ENCODE data around the gene ARID1B.
"Not testable (repeated sequence)": the region's sequence is repeated elsewhere in the genome, so short reads cannot be mapped to it uniquely, and the experiment has no call there.

Gene ARID1B

DNA sequence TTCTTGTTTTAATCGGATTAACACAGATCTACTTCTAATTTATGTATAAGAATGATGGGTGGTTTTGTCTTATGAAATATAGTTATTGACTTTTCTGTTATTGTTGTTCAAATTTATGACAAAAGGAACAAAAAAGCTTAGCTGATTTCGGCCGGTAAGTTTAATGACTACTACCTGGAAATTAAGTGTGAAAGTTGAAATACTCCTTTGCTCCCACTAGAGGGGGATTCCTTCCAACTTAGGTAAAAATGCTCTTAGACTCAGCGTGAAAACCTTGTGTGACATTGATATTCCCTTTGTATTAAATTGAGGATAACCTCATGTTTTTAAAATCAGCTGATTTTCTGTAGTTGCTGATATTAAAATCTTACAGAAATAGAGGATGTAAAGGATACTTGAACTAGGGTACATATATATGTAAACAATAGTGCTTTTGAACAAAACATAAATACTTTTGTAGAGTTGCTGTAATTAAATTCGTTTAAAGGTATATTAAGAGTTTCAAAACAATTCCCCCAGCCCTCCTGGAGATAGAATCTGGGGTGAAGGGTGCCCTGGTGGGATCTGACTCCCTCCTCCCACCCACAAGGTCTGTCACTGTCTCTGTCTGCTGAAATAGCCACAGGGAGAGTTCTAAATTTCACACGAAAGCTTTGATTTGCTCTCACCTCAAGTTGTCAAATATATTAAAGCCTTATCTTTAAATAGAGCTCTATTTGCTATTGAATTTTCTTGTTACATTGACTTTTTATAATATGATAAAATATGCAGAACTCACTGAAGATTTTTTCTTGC, 257.5 kb downstream of the ARID1B start:
- DNase-seq = no peak

DNA sequence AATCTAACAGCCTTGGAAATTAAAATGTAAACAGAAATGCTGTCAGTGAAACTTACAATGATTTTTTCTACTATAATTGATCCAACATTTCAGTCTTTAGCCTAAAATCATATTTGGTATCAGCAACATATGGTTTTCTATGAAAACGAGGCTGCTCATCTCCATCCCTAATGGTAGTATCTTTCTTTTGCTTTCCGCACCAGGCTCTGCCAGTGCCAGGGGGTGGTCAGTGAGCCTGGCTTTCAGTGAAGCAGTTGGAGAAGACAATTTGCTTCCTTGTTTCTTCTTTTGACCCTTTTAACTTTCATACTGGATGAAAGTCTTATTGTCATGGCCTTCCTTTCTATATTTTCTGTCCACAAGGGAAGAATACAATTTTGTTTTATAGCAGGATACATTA, 258.4 kb downstream of the ARID1B start:
- no peak for DNase-seq

DNA sequence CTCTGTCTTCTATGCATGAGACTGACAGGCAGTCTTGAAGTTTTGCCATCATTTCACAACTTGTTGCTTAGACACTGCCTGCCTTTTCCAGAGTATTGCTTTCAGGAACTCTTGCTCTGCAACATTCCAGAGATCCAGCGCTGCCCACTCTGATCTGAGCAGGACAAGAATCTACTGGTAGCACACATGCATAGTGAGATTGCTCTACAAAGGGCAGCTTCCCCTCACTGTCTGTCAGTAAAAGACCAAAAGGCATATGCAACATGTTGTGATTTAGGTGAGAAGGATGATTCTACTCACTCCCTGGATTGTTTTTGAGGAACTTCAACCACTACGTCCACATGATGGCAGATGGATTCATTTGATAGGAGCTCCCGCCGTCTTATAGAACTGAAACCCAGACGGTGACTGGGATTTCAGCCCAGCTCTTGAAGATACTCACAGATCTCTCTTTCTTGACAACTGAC, 259.1 kb downstream of the ARID1B start:
- DNase-seq = no peak

DNA sequence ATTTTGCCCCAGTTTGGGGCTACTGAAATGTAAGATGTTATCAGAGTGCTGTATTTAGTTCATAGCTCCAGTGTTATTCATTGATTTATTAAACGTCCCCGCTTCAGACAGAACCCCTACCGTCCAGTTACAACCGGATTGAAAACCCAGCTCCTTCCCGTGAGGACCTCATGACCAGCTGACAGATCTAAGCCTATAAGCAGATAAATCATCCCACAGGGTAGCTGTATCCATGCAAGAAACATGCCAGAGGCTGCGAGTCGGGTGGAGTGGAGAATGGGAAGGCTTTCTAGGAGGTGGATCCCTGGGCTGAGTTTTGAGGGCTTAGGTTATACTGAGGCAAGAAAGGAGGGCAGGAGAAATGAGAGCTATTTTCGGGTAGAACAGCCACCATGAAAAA, 260.0 kb downstream of the ARID1B start:
- no peak for DNase-seq

DNA sequence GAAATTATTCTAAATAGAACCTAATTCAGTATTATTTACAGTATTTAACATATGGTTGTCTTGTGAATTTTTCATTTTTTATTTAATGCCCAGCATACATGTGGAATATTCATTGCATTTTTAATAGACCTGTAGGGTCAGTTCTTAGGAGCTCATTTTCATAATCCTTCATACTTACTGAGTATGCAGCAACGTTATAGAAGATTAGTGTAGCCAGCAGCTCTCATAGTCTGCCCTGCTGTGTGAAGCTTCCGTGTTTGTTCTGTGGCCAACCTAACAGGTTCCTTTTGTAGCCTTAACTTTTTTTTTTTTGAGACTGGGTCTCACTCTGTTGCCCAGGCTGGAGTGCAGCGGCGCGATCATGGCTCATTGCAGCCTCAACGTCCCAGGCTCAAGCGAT, 261.4 kb downstream of the ARID1B start:
- DNase-seq = no peak

DNA sequence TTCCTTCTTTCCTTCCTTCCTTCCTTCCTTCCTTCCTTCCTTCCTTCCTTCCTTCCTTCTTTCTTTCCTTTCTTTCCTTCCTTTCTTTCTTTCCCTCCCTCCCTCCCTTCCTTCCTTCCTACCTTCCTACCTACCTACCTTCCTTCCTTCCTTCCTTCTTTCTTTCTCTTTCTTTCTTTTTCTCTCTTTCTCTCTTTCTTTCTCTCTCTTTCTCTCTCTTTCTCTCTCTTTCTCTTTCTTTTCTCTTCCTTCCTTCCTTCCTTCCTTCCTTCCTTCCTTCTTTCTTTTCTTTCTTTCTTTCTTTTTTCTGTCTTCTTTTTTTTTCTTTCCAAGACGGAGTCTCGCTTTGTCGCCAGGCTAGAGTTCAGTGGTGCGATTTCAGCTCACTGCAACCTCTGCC, 262.5 kb downstream of the ARID1B start:
- not testable (repeated sequence) for DNase-seq

DNA sequence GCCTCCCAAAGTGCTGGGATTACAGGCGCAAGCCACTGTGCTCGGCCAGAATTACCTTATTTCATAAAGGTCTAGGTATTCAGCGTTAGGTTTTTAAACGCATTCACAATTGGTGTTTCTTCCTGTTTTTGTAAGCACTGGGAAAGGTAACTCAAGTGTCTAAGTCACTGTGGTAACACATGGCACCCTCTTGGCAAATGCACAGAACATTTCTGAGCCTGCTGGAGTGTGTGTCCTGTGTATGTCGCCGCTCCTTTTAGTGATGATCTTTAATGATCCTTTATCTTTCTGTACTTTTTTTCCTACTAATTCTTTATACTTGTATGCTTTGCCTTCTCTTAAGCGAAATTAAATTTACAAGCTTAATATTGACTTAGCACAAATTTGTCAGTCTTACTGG, 263.0 kb downstream of the ARID1B start:
- no peak for DNase-seq

DNA sequence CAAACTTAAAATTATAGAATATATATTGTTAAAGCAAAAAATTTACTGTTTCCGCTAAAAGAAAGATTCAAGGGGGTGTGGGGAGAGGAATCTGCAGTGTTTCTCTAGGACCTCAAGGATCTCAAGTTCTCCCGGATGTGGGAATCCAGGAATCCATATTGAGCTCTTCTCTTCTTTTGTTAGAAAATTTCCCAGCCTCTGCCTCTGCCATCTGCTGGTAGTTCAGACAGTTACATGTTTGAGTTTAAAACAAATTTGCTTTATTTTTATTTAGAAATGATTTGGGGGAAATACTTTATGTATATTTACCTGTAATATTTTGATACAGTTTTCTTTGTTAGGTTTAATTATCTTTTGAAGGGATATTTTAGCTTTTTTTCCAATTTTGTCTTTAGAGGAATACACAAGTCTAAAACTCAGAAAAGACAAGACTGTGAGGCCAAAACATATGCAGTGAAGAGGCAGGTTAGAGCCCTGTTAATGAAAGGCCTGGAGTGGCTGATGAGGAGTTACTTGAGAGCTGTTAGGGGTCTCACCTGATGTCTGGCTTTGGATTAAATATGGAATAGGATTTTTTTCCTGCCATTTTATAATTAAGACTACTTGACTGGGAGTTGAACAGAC, 268.8 kb downstream of the ARID1B start:
- DNase-seq = no peak

DNA sequence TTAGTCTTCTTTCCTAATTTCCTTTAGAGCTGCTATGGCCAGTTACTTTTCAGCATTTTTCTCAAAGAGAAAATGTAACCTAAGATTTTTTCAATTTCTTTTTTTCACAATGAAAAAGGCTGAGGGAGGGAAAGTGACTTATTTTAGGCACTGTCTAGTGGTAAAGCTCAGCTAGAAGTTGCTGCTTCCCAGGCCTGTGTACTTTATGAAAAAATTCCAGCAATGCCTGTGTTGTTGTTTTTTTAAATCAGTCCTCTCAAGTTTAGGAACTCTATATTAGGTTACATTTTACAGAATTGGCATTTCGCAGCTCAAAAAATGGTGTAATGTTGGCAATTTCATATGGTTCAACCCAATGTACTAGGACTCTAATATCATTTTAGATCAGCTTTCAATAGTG, 269.6 kb downstream of the ARID1B start:
- no peak for DNase-seq

DNA sequence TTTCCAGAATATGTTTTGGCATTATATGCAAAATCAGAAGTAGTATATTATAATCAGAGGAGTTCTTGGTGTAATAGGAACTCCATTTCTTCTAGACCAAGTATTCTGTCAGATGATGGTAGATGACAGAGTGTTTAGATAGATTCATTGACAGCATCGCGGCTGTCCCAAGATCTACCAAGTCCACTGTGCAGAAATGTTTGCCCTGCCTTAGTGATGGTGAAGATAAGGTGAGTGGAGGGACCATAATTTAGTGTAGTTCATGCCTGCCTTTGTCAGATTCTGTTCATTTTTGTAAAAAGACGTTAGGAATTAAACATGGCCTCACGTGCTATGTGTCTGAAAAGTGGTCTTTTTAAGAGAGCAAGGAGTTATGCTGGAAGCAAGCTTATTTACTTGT, 270.1 kb downstream of the ARID1B start:
- no peak for DNase-seq

DNA sequence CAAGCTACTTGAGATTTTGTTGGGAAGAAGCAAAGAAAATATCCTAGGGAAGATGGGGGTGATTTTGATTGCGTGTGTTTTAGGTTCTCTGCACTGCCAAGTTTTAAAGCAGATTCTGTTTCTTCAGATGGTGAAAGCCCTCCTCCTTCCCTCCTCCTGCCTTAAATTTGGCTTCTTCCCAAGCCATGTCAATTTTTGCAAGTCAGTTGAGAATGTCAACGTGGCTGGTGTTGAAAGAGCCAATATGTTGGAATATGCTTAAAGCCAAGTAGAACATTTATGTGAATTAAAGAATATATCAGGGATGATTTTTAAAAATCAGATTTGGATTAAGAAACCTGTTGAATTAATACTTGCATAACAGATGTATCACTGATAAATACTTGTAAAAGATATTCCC, 270.8 kb downstream of the ARID1B start:
- DNase-seq = no peak

DNA sequence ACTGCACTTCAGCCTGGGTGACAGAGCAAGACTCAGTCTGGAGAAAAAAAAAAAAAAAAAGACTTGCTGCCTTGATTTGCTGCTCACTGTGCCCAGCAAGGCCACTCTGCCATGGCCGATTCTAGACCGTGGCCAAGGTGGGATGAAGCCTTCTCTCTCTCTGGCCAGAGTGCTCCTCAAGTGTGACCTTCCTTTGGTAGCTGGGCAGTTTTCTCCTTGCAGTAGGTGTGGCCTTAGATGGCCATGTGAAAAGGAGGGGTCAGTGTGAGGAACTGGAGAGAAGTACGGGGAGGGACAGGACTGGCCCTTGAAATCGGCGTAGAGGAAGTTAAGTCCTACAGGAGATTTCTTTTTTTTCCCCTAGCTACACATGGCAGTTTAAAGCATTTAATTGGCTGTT, 272.0 kb downstream of the ARID1B start:
- DNase-seq = no peak

DNA sequence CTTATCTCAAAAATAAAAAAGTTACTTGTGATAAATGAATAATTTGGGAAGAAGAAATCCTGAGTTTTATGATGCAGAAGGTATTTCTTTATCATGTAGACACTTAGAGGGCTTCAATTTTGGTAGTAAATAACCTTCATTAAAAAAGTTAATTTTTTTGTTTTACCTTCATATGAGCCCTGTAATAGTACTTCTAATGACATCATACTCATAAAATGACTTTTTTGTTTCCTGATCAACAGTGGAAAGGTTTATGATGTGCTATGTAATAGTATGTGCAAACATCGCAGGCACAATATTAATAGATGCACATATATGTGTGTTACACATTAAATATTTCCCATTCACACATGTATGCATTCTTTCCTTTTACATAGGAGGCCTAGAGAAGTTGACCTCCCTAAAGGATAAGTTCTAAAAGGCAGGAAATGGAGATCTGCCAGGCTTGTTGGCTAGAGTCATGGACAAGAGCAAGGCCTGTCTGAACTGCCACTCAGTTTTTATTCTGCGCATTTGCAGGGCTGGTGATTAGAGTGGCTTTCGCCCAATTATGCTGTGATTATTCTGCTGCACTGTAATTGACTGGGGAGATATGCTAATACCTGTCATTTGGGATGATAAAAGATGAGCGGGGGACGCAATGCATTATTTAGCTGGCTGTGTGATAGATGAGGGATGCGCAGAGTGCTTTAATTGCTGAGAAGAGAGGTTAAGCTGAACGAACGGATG, 273.5 kb downstream of the ARID1B start:
- no peak for DNase-seq

DNA sequence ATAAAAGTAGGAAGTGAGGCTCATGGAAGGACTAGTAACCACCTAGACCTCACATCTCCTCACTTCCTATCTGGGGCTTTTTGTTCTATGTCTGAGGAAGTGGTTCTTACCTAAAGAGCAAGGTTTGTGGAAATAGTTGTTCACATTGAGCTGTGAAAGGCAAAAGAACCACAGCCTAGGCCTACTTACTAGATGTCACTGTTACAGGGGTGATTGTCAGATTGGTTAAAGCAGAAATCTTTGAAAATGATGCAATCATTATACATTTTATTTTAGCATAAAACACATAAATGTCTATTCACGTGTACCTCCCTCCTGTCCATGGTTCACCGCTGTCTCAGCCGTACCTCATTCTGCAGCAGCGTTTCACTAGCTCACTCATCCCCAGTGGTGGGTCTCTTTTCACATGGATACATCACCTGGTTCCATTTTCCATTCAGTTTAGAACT, 277.4 kb downstream of the ARID1B start:
- DNase-seq = no peak

DNA sequence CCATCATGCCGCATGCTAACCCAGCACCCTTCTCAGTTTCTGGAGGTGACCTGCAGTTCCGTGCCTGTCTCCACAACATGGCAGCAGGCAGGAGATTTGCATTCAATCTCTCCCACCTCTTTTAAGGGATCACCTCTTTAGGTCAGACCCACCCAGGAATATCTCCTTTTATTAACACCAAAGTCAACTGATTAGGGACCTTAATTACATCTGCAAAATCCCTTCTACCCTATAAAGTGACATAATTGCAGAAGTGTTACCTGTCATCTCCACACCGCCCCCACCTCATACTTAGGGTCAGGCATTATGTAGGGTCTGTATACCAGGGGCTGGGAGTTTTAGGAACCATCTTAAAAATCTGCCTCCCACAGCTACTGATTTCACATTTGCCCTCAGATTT, 278.7 kb downstream of the ARID1B start:
- DNase-seq = no peak

DNA sequence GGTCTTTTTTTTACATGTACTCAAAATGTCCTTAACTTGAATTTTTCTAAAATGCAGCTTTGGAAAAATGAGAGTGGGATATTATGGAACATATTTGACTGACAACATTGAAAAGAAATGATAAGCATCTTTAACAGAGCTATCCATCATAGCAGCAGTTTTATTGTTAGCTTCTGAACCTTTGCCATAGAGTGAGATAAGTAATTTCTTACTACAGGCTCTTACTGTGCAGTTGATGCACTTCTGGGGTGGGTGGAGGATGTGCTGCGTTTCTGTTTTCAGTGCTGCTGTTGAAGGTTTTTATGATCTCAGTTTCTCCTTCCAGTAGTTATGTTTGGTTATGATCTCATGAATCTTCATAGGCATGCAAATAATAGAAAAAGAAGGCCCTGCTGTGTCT, 279.1 kb downstream of the ARID1B start:
- DNase-seq = no peak

DNA sequence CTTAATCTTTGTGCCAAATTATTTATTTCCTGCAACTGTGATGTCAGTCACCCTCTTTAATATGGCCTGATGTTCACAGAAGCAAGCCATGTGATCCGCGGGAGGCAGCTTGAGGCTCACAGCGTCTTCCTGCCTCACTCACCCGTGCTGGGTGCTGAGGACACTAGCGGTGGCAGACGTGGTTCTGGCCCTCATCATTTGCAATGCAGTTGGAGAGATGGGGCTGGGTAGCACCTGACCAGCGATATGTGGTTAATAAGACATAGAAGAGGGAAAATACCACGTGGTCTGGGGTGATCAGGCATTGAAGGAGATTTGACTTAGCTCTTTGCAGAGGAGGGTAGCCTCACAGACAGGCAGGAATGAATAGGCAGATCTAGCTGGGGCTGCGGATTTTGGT, 281.4 kb downstream of the ARID1B start:
- DNase-seq = no peak

DNA sequence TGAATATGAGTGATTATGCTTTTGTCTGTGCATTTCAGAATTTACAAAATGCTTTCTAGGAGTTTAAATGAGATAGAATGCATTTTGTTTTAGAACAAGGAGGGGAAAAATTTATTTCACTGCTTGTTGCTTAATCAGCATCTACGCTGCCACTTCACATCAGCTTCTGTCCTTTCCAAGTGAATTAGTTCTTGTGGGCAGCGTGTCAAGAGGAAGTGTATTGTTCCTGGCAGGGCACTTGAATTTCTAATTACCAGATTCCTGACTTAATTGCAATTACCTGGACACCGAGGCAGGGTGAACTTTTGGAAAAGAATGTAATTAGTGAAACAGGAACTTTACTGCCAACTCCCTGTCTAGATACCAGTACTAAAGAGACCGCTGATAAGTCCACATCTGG, 282.6 kb downstream of the ARID1B start:
- DNase-seq = no peak

DNA sequence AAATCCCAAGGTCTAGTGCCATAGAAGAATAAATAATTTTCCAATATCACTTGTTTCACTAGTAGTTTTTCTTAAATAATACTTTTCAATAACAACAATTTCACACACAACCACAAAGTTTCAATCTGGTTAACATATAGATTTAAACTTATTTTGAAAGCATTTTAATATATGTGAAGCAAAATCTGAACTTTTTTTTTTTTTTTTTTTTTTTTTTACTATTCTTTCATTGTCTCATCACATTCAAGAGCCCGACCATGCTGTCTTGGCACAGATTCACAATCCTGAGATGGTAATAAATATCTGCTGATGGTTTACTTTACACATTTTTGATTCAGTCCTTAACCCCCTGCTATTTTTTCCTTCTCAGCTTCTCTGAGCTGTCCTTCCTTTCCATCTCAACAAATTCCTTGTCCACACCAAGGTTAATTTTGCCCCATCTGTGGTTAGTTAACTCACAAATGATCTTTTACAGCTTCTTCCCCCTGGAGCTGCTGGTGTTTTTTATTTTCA, 283.3 kb downstream of the ARID1B start:
- no peak for DNase-seq

DNA sequence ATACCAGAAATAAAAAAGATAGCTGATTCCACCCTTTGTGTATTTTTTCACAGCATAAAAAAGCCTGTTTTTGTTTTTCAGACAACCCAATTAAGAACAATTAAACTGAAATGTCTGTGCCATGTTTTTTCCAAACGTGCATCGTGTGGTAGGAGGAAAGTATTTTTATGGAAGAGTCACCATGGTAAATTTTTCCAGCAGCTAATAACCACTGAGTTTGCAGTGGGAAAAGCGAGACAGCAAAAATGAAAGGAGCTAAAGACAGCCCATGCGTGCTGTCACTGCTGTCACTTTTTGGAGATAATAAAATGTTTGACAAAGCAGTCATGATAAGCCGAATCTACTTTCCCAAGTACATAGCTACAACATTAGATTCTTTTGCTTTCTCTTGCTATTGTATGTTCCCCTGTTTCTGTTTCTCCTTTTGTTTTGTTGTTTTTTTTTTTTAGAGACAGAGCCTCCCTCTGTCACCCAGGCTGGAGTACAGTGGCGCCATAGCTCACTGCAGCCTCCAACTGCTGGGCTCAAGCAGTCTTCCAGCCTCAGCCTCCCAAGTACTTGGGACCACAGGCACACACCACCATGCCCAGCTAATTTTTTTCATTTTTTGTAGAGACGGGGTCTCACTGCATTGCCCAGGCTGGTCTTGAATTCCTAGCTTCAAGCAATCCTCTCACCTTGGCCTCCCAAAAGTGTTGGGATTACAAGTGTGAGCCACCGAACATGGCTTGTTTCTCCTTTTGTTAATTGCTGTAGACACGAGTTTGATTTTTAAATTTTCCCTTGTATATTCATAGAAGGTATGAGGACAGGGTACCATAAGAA, 284.8 kb downstream of the ARID1B start:
- DNase-seq = no peak

DNA sequence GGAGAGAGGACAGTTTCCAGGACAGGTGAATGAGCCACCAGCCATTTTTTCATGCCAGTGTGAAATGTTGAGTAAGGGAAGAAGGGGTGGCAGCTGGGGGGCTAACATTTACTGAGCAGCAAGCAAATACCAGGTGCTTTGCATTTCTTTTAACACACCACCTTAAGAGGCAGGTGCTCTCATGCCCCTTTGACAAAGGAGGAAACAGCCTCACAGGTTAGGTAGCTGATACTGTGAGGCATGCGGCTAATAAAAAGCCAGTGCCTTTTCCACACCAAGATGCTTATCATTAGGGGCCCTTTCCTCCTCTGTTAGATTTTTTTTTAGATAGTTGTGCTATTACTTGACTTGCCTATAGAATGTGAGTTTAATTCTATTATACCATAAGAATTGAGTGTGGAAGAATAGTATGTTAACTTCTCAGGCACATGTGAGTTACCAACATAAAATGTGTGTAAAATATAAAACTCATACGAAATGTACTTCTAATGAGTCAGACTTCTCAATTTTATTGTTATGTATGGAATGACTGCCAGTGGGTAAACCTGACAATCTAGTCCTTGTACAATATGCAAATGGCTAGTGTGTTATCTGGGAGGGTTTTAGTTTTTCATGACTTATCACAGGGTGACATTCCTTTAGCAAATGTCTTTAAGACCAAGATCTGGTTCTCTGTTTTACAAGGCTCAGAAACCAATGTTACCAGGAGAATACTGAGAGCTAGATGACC, 286.2 kb downstream of the ARID1B start:
- no peak for DNase-seq

DNA sequence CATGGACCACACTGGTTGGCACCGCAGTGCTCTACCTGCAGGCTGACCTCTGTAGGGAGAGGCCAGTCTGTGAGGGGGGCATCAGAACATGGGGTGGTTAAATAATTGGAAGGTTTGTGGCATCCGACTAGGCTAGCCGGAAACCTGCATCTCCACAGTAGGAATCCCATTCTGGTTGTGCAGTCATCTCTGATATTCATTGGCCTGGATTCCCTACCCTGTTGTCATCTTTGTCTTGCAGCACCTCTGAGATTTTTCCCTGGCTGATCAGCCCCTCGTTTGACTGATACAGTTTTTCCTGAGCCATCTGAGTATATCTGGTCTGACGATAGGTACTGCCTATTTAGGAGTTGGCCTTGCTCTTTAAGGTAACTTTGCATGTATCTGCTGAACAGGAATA, 286.7 kb downstream of the ARID1B start:
- DNase-seq = no peak
